RCC 7860 (cell line): ENCODE data around the gene KREMEN2.

Experiments used
- DNase-seq: peaks from one replicate; pipeline ENCODE4 v3.0.0-alpha.2; 2015; ENCODE audit warnings: low spot score
- FAIRE-seq: peaks from 2 replicates; lab custom pipeline; 2012; peaks lifted over from hg19 to GRCh38; lab: Jason Lieb, UNC

Gene KREMEN2

GRCh38 chr16:3001316-3001715 is 37.2 kb downstream of the KREMEN2 start:
- no peak for FAIRE-seq

GRCh38 chr16:3003582-3004270 is 39.7 kb downstream of the KREMEN2 start:
- peak; percentile 98 for DNase-seq
- FAIRE-seq: peak; percentile 86

More at GRCh38 chr16:3001316-3001715, 37.2 kb downstream of the KREMEN2 start:
- DNase-seq: no peak

GRCh38 chr16:3004319-3004718 is 40.2 kb downstream of the KREMEN2 start:
- FAIRE-seq (no peak), DNase-seq (peak; percentile 5)

- FAIRE-seq: no peak
- DNase-seq: peak; percentile 29
Observed at GRCh38 chr16:3004781-3005284, 40.8 kb downstream of the KREMEN2 start.

- FAIRE-seq (no peak), DNase-seq (no peak)
Observed at GRCh38 chr16:3007059-3007956, 43.2 kb downstream of the KREMEN2 start.

- FAIRE-seq: no peak
Observed at GRCh38 chr16:3007957-3008689, 44.0 kb downstream of the KREMEN2 start.

GRCh38 chr16:3008690-3009037 is 44.6 kb downstream of the KREMEN2 start:
- FAIRE-seq (no peak), DNase-seq (no peak)

More at GRCh38 chr16:3007957-3008689, 44.0 kb downstream of the KREMEN2 start:
- no peak for DNase-seq

- no peak for FAIRE-seq
- no peak for DNase-seq
Observed at GRCh38 chr16:3009568-3010390, 45.7 kb downstream of the KREMEN2 start.

GRCh38 chr16:3010510-3010909 is 46.4 kb downstream of the KREMEN2 start:
- DNase-seq (no peak), FAIRE-seq (no peak)

- FAIRE-seq (no peak), DNase-seq (no peak)
Observed at GRCh38 chr16:3012246-3012645, 48.2 kb downstream of the KREMEN2 start.

GRCh38 chr16:3012828-3013420 is 48.8 kb downstream of the KREMEN2 start, which contains the start of gene CLDN9:
Gene CLDN9, plus strand, starts transcription at chr16:3012923. Its CDS starts 440 bp downstream, at chr16:3013363.
- FAIRE-seq: no peak
- DNase-seq: no peak

GRCh38 chr16:3013491-3013951 is 49.4 kb downstream of the KREMEN2 start:
- DNase-seq (peak; percentile 29), FAIRE-seq (no peak)

- DNase-seq (no peak), FAIRE-seq (no peak)
Observed at GRCh38 chr16:3013998-3014690, 50.1 kb downstream of the KREMEN2 start.

- DNase-seq (no peak), FAIRE-seq (no peak)
Observed at GRCh38 chr16:3014971-3015370, 50.9 kb downstream of the KREMEN2 start.

- no peak for DNase-seq
- no peak for FAIRE-seq
Observed at GRCh38 chr16:3015865-3016521, 51.9 kb downstream of the KREMEN2 start.

- DNase-seq (no peak), FAIRE-seq (no peak)
Observed at GRCh38 chr16:3017344-3017743, 53.3 kb downstream of the KREMEN2 start.
